Measurements from ENCODE around the gene TM4SF20. TPM values are rescaled to one million over a fixed set of nuclear protein-coding genes. Genes with fewer than 3 reads are reported as not detected.

The TM4SF20 gene
- total RNA-seq, 6 experiments from 2014 or later, result 0.09 to 0.34 (median 0.22) TPM

GRCh38 chr2:227411320-227411989 is 32.3 kb upstream of the TM4SF20 start:
- peaks cover 56% of the 10 kb centered on the region for H3K4me1 Mint-ChIP-seq (ENCODE audit: low read depth)
- peak; percentile 35 for DNase-seq
- no peaks in the 10 kb centered on the region for H3K27me3 Mint-ChIP-seq (ENCODE audit: insufficient read depth)
- no peaks in the 10 kb centered on the region for H3K9me3 Mint-ChIP-seq
- TF ChIP-seq CTCF (IDR thresholded peaks at IDR 0.05), result no peak
- no peak overlapping the region; the same call in 1 of the 2 replicates for H3K27ac Mint-ChIP-seq
- H3K36me3 Mint-ChIP-seq (ENCODE audit: low read depth), result no peaks in the 10 kb centered on the region
- H3K4me3 Mint-ChIP-seq, result no peak overlapping the region

GRCh38 chr2:227410191-227410590 is 31.1 kb upstream of the TM4SF20 start:
- no peak for TF ChIP-seq CTCF (IDR thresholded peaks at IDR 0.05)
- Mint-ChIP-seq H3K4me1 (ENCODE audit: low read depth) (peaks cover 57% of the 10 kb centered on the region), H3K27me3 (ENCODE audit: insufficient read depth) (peaks cover 1% of the 10 kb centered on the region; the same call in 1 of the 2 replicates), H3K4me3 (no peak overlapping the region), H3K9me3 (no peaks in the 10 kb centered on the region), H3K27ac (no peak overlapping the region), H3K36me3 (ENCODE audit: low read depth) (no peaks in the 10 kb centered on the region)
- no peak for DNase-seq

- H3K27me3 Mint-ChIP-seq (ENCODE audit: insufficient read depth), result peaks cover 1% of the 10 kb centered on the region; the same call in 1 of the 2 replicates
- H3K4me3 Mint-ChIP-seq, result no peak overlapping the region
- H3K4me1 Mint-ChIP-seq (ENCODE audit: low read depth), result peaks cover 42% of the 10 kb centered on the region
- H3K27ac Mint-ChIP-seq, result peak overlapping the region; percentile 95; the same call in 1 of the 2 replicates
- H3K36me3 Mint-ChIP-seq (ENCODE audit: low read depth), result no peaks in the 10 kb centered on the region
- no peak; the same call in 1 of the 2 replicates for TF ChIP-seq CTCF (IDR thresholded peaks at IDR 0.05)
- no peaks in the 10 kb centered on the region for H3K9me3 Mint-ChIP-seq
- DNase-seq, result peak; percentile 2
Measured at GRCh38 chr2:227407591-227408151, 28.6 kb upstream of the TM4SF20 start.

GRCh38 chr2:227406177-227407031 is 27.3 kb upstream of the TM4SF20 start:
- peak overlapping the region; percentile 95 for H3K27ac Mint-ChIP-seq

More at GRCh38 chr2:227406177-227407031, 27.3 kb upstream of the TM4SF20 start:
- H3K9me3 Mint-ChIP-seq, result no peaks in the 10 kb centered on the region
- no peaks in the 10 kb centered on the region for H3K36me3 Mint-ChIP-seq (ENCODE audit: low read depth)
- peak; percentile 98 for DNase-seq
- peaks cover 1% of the 10 kb centered on the region; the same call in 1 of the 2 replicates for H3K27me3 Mint-ChIP-seq (ENCODE audit: insufficient read depth)
- H3K4me3 Mint-ChIP-seq, result peak overlapping the region; percentile 74
- peaks cover 34% of the 10 kb centered on the region for H3K4me1 Mint-ChIP-seq (ENCODE audit: low read depth)
- peak; percentile 88 for TF ChIP-seq CTCF (IDR thresholded peaks at IDR 0.05)
